Measurements from ENCODE around the gene SDK2. TPM values are rescaled to one million over a fixed set of nuclear protein-coding genes. Genes with fewer than 3 reads are reported as not detected.
"Not testable (repeated sequence)": the region's sequence is repeated elsewhere in the genome, so short reads cannot be mapped to it uniquely, and the experiment has no call there.

SDK2 gene
- total and polyA plus RNA-seq, 3 experiments from 2014 or later, result 0.35 to 0.54 (median 0.44) TPM

DNA sequence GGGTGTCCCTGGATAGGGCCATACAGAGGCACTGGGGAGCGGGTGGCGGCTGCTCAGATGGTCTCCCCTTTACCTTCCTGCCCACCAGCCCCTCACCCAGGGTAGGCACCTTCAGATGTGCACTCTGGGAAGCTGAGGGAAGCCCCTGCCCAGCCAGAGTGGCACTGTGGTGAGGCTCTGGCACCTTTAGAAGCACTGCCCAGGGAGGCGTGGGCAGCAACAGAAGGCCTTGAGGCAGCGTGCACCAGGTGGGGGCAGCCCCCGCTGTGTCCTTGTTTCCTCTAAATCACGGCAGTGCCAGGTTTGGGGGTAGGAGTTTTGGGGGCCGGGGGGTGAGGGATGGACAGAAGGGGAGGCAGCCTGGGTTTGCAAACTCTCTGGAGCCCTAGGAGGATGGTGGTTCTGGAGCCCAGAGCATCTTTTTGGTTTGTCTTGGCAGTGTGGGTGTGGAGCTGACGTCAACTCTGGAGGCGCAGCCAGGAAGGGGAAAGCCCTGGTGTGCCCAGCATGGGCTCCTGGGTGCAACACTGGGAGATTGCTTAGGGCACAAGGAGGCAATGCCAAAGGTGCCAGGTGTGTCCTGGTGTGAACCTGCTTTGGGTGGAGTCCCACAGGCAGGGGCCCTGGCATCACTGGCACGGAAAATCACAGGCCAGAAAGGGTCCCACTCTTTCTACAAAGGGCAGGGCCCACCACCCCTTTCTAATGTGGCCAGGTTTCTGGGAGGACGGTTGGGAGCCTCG is 309.3 kb downstream of the SDK2 start:
- Histone ChIP-seq H3K9me3 (ENCODE audit: low read length) (no peaks in the 10 kb centered on the region), H3K4me3 (ENCODE audit: low read length) (no peak overlapping the region), H3K27ac (ENCODE audit: low read depth, low read length) (no peak overlapping the region), H3K27me3 (ENCODE audit: insufficient read depth, low read length, poor library complexity, severe bottlenecking) (no peaks in the 10 kb centered on the region), H3K36me3 (ENCODE audit: insufficient read depth, low read length) (no peaks in the 10 kb centered on the region), H3K4me1 (ENCODE audit: insufficient read depth, low read length) (no peaks in the 10 kb centered on the region)
- Mint-ChIP-seq H3K9me3 (no peaks in the 10 kb centered on the region), H3K4me1 (no peaks in the 10 kb centered on the region), H3K27me3 (no peaks in the 10 kb centered on the region), H3K36me3 (no peaks in the 10 kb centered on the region), H3K27ac (no peak overlapping the region), H3K4me3 (no peak overlapping the region)
- CTCF ChIA-PET, result no interaction called here
- no peak for DNase-seq
- POLR2A ChIA-PET, result no interaction called here

DNA sequence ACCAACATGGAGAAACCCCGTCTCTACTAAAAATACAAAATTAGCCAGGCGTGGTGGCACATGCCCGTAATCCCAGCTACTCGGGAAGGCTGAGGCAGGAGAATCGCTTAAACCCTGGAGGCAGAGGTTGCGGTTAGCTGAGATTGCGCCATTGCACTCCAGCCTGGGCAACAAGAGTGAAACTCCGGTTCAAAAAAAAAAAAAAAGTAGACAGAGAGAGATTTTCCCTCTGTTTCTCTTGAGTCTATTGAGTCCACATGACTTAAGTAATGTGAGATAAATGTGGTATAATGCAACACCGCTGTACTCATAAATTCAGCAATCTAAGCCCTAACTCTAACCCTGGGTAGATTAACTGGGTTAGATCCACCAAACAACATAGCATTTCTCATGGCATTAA is 310.8 kb downstream of the SDK2 start:
- POLR2A ChIA-PET, result interaction anchor here (0.6 kb wide), 1 partner anchor 378 kb away, joined by 5 read pairs; no protein-coding TSS in a partner anchor
- not testable (repeated sequence) for H3K27me3 Mint-ChIP-seq; H3K9me3 Mint-ChIP-seq; DNase-seq; H3K4me1 Mint-ChIP-seq; H3K4me3 Mint-ChIP-seq; H3K4me3 ChIP-seq (ENCODE audit: low read length); H3K36me3 Mint-ChIP-seq; H3K4me1 ChIP-seq (ENCODE audit: insufficient read depth, low read length); H3K27ac Mint-ChIP-seq; H3K27me3 ChIP-seq (ENCODE audit: insufficient read depth, low read length, poor library complexity, severe bottlenecking); H3K27ac ChIP-seq (ENCODE audit: low read depth, low read length); H3K9me3 ChIP-seq (ENCODE audit: low read length); H3K36me3 ChIP-seq (ENCODE audit: insufficient read depth, low read length)
- CTCF ChIA-PET, result interaction anchor here (0.7 to 0.8 kb wide), 2 partner anchors 36 to 352 kb away, joined by 3 read pairs; no protein-coding TSS in a partner anchor

DNA sequence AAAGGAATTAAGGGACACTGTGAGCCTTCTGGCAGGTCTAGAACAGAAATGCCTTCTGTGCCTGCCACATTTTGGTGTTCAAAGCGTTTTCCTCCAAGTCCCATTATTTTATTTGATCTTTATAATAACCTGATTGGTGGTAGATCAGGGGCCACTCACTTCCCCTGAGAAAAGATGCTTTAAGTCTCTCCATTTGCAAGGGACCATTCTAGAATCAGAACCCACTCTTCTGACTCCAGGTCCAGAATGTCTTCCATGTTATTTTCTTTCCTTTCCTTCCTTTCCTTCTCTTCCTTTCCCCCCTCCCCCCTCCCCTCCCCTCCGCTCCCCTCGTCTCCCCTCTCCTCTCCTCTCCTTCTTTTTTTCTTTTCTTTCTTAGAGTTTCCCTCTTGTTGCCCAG is 313.2 kb downstream of the SDK2 start:
- Mint-ChIP-seq H3K4me1 (no peaks in the 10 kb centered on the region), H3K27me3 (peaks cover 0 to 15% of the 10 kb centered on the region in 2 donors), H3K4me3 (no peak overlapping the region), H3K36me3 (no peaks in the 10 kb centered on the region), H3K9me3 (no peaks in the 10 kb centered on the region), H3K27ac (no peak overlapping the region)
- no peak overlapping the region for H3K27ac ChIP-seq (ENCODE audit: low read depth, low read length)
- ChIA-PET CTCF (no interaction called here), POLR2A (no interaction called here)
- no peaks in the 10 kb centered on the region for H3K27me3 ChIP-seq (ENCODE audit: insufficient read depth, low read length, poor library complexity, severe bottlenecking)
- no peak for DNase-seq
- no peaks in the 10 kb centered on the region for H3K4me1 ChIP-seq (ENCODE audit: insufficient read depth, low read length)
- no peaks in the 10 kb centered on the region for H3K36me3 ChIP-seq (ENCODE audit: insufficient read depth, low read length)
- H3K4me3 ChIP-seq (ENCODE audit: low read length), result no peak overlapping the region
- no peaks in the 10 kb centered on the region for H3K9me3 ChIP-seq (ENCODE audit: low read length)

DNA sequence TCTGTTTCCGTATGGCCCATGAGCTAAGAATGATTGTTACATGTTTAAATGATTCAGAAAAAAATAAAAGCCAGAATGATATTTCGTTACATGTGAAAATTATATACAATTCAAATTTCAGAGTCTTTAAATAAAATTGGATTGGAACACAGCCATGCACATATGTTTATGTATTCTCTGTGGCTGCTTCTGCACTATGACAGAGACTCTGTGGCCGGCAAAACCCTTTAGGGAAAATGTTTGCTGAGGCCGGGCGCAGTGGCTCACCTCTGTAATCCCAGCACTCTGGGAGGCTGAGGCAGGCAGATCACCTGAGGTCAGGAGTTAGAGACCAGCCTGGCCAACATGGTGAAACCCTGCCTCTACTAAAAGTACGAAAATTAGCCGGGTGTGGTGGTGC is 316.6 kb downstream of the SDK2 start:
- Histone ChIP-seq H3K4me3 (ENCODE audit: low read length) (no peak overlapping the region), H3K27ac (ENCODE audit: low read depth, low read length) (no peak overlapping the region), H3K36me3 (ENCODE audit: insufficient read depth, low read length) (no peaks in the 10 kb centered on the region), H3K27me3 (ENCODE audit: insufficient read depth, low read length, poor library complexity, severe bottlenecking) (no peaks in the 10 kb centered on the region), H3K9me3 (ENCODE audit: low read length) (no peaks in the 10 kb centered on the region), H3K4me1 (ENCODE audit: insufficient read depth, low read length) (no peaks in the 10 kb centered on the region)
- Mint-ChIP-seq H3K27me3 (peaks cover 8 to 32% of the 10 kb centered on the region in 2 donors), H3K36me3 (no peaks in the 10 kb centered on the region), H3K4me1 (no peaks in the 10 kb centered on the region), H3K27ac (no peak overlapping the region), H3K4me3 (no peak overlapping the region), H3K9me3 (peaks cover 0 to 2% (median 0%) of the 10 kb centered on the region in 5 donors)
- DNase-seq, result no peak
- POLR2A ChIA-PET, result no interaction called here
- CTCF ChIA-PET, result no interaction called here

DNA sequence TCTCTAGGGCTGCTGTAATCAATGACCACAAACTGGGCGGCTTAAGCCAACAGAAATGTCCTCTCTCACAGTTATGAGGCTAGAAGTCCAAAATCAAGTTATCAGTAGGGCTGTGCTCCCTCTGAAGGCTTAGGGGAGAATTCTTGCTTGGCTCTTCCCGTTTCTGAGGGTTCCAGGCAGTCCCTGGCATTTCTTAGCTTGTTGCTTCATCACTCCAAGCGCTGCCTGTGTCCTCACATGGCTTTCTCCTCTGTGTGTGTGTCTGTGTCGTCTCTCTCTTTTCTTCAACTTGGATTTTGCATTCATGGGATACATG is 318.8 kb downstream of the SDK2 start:
- H3K4me3 Mint-ChIP-seq, result no peak overlapping the region
- Histone ChIP-seq H3K9me3 (ENCODE audit: low read length) (no peaks in the 10 kb centered on the region), H3K36me3 (ENCODE audit: insufficient read depth, low read length) (no peaks in the 10 kb centered on the region), H3K27ac (ENCODE audit: low read depth, low read length) (no peak overlapping the region), H3K27me3 (ENCODE audit: insufficient read depth, low read length, poor library complexity, severe bottlenecking) (no peaks in the 10 kb centered on the region), H3K4me1 (ENCODE audit: insufficient read depth, low read length) (no peaks in the 10 kb centered on the region), H3K4me3 (ENCODE audit: low read length) (no peak overlapping the region)
- POLR2A ChIA-PET, result no interaction called here
- H3K27ac Mint-ChIP-seq, result no peak overlapping the region
- H3K36me3 Mint-ChIP-seq, result no peaks in the 10 kb centered on the region
- H3K9me3 Mint-ChIP-seq, result peaks cover 0 to 2% (median 0%) of the 10 kb centered on the region in 5 donors
- CTCF ChIA-PET, result no interaction called here
- DNase-seq, result no peak
- peaks cover 11 to 32% of the 10 kb centered on the region in 2 donors for H3K27me3 Mint-ChIP-seq
- H3K4me1 Mint-ChIP-seq, result no peaks in the 10 kb centered on the region

DNA sequence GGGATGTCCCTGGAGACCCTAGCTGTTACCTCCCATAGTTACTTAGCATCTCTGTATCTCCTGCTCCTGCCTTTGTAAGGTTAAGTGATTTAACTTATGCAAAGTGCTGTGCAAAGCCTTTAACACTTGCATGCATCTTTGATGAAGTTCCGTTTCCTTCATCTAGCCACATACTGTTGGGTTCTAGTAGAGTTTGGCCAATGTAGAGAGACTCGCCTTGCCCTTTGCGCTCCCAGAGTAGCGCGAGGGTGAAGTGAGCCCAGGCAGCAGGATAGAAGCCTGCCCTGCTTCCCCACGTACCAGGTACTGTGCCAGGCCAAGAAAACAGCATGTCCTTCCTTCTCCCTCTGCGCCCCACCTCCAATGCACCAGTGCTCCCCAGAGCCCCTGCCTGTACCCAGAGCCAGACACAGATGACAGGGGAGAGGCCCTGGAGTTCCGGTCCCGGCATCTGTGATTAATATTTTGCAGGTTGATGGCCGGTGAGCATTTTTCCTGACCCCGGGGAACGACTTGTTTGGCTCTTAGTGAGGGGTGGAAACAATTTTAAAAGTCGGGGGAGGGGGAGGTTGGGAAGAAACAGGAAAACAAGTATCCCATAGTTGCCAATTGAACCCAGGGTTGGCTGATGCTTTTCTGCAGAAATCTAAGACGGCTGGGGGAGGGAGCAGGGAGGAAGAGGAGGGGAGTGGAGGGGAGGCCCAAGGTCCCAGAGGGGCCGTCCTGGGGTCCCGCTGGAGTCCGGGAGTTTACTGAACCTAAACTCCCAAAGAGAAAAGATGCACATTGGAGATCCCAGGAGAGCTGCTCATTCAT is 319.3 kb downstream of the SDK2 start:
- POLR2A ChIA-PET, result no interaction called here
- CTCF ChIA-PET, result no interaction called here
- peaks cover 11 to 32% of the 10 kb centered on the region in 2 donors for H3K27me3 Mint-ChIP-seq

DNA sequence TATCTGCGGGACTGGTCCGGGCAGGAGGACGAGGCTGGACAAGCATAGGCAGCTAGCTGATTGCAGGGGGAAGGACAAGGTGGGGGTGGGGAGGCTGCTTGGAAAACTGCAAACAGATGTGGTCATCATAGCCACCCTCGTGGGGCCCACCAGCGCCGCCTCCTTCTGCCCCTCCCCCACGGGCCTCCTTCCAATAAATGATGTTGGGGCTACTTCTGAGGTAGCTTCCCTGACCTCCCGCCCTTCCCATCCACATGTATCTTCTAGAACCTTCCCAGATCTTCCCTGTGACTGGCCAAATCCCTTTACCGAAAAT is 320.1 kb downstream of the SDK2 start:
- H3K36me3 Mint-ChIP-seq, result no peaks in the 10 kb centered on the region
- H3K27ac Mint-ChIP-seq, result no peak overlapping the region
- CTCF ChIA-PET, result no interaction called here

More for the DNA sequence above, 319.3 kb downstream of the SDK2 start:
- H3K4me1 ChIP-seq (ENCODE audit: insufficient read depth, low read length), result no peaks in the 10 kb centered on the region
- H3K36me3 ChIP-seq (ENCODE audit: insufficient read depth, low read length), result no peaks in the 10 kb centered on the region
- H3K27ac Mint-ChIP-seq, result no peak overlapping the region
- H3K27me3 ChIP-seq (ENCODE audit: insufficient read depth, low read length, poor library complexity, severe bottlenecking), result no peaks in the 10 kb centered on the region
- no peaks in the 10 kb centered on the region for H3K36me3 Mint-ChIP-seq
- no peaks in the 10 kb centered on the region for H3K9me3 ChIP-seq (ENCODE audit: low read length)
- H3K4me1 Mint-ChIP-seq, result no peaks in the 10 kb centered on the region
- H3K9me3 Mint-ChIP-seq, result peaks cover 0 to 2% (median 0%) of the 10 kb centered on the region in 5 donors
- H3K27ac ChIP-seq (ENCODE audit: low read depth, low read length), result no peak overlapping the region
- H3K4me3 ChIP-seq (ENCODE audit: low read length), result no peak overlapping the region
- no peak overlapping the region for H3K4me3 Mint-ChIP-seq
- DNase-seq, result no peak

DNA sequence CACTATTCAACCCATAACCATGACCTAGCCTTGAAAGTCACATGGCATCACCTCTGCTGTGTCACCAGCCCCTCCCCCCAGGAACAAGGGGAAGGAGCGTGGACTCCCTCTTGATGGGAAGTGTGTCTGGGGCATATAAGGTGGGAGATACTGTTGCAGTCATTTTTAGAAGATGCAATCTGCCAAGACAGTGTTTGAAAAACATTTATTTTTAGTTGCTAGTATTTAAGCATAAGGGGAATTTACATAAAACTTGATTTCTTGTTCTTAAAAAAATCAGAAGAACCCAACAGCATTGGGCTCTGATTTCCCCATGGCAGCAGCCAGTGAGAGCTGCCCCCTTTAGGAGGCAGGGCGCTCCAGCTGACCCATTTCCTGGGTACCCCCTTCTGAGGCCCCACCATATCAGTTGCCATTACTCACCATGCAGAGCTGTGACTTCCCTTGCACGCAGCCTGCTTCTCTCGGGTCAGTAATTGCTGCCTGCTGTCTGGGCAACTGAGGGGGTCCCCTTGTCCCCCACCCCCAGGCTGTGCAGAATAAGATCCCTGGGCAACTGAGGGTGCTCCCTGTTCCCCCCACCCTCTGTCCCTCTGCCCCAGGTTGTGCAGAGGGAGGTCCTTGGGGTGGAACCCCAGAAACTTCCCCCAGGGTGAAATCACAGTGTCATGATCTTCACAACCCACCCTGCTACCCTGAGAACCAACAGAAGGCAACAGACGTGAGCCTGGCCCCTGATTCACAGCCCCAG is 320.7 kb downstream of the SDK2 start:
- no peak for DNase-seq
- no peaks in the 10 kb centered on the region for H3K4me1 Mint-ChIP-seq
- H3K4me1 ChIP-seq (ENCODE audit: insufficient read depth, low read length), result no peaks in the 10 kb centered on the region
- no peak overlapping the region for H3K27ac Mint-ChIP-seq
- H3K9me3 ChIP-seq (ENCODE audit: low read length), result no peaks in the 10 kb centered on the region
- H3K9me3 Mint-ChIP-seq, result peaks cover 0 to 2% (median 0%) of the 10 kb centered on the region in 5 donors
- H3K36me3 Mint-ChIP-seq, result no peaks in the 10 kb centered on the region
- H3K27me3 Mint-ChIP-seq, result peaks cover 11 to 25% of the 10 kb centered on the region in 2 donors
- H3K27me3 ChIP-seq (ENCODE audit: insufficient read depth, low read length, poor library complexity, severe bottlenecking), result no peaks in the 10 kb centered on the region
- H3K36me3 ChIP-seq (ENCODE audit: insufficient read depth, low read length), result no peaks in the 10 kb centered on the region
- no peak overlapping the region for H3K4me3 Mint-ChIP-seq
- ChIA-PET POLR2A (interaction anchor here (0.8 kb wide), 1 partner anchor 129 kb away, joined by 6 read pairs; no protein-coding TSS in a partner anchor), CTCF (no interaction called here)
- no peak overlapping the region for H3K27ac ChIP-seq (ENCODE audit: low read depth, low read length)
- H3K4me3 ChIP-seq (ENCODE audit: low read length), result no peak overlapping the region

More for the DNA sequence above, 320.1 kb downstream of the SDK2 start:
- no peak for DNase-seq
- no peak overlapping the region for H3K27ac ChIP-seq (ENCODE audit: low read depth, low read length)
- POLR2A ChIA-PET, result no interaction called here
- Mint-ChIP-seq H3K4me1 (no peaks in the 10 kb centered on the region), H3K9me3 (peaks cover 0 to 2% (median 0%) of the 10 kb centered on the region in 5 donors), H3K4me3 (no peak overlapping the region), H3K27me3 (peaks cover 11 to 30% of the 10 kb centered on the region in 2 donors)
- H3K27me3 ChIP-seq (ENCODE audit: insufficient read depth, low read length, poor library complexity, severe bottlenecking), result no peaks in the 10 kb centered on the region
- no peaks in the 10 kb centered on the region for H3K9me3 ChIP-seq (ENCODE audit: low read length)
- H3K4me3 ChIP-seq (ENCODE audit: low read length), result no peak overlapping the region
- H3K36me3 ChIP-seq (ENCODE audit: insufficient read depth, low read length), result no peaks in the 10 kb centered on the region
- H3K4me1 ChIP-seq (ENCODE audit: insufficient read depth, low read length), result no peaks in the 10 kb centered on the region

Measured in CD8-positive, alpha-beta memory T cell (primary cell).